Astrocyte of the cerebellum (primary cell): ENCODE data around the gene PXMP2.

Source experiments
- DNase-seq: peaks from one replicate; pipeline ENCODE4 v3.0.0-alpha.2; 2011; ENCODE audit warnings: low read depth
- H3K4me3 ChIP-seq: 2 replicates; pipeline ENCODE4 v1.5.1; 2011; ENCODE audit warnings: mild to moderate bottlenecking, low read depth, low read length, moderate library complexity
- in situ Hi-C: cut with HindIII; loops from 2 replicates; pipeline ENCODE4 v1.10.0; 2017; ENCODE audit warnings: low sequenced_read_pairs
- TF ChIP-seq, protein P1 (sequence below): IDR thresholded peaks from 2 replicates; pipeline ENCODE4 v1.5.1; 2012; ENCODE audit warnings: low read length, low read depth, moderate library complexity, mild to moderate bottlenecking; ENCODE audit errors: missing control alignments

Gene PXMP2

DNA sequence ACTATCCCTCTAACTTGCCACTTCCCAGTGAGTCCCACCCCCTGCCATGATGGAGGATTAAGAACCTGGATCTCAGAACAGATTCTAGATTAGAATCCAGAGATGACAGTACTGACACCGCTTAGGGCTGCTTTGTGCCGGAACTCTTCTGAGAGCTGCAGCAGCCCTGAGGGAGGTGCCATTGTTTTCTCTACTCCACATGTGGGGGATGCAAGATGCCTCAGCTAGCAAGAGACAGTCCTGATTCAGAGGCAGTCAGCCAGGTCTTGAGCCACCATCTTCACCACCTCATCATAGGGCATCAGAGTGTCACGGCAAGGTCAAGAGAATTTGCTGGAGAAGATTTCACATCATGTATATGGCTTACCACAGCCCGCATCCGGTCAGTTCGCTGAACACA lies 19.9 kb downstream of the PXMP2 start:
- in situ Hi-C loops = no loop called here
- no peak overlapping the region for H3K4me3 ChIP-seq
- DNase-seq = no peak
- TF ChIP-seq, protein P1, sequence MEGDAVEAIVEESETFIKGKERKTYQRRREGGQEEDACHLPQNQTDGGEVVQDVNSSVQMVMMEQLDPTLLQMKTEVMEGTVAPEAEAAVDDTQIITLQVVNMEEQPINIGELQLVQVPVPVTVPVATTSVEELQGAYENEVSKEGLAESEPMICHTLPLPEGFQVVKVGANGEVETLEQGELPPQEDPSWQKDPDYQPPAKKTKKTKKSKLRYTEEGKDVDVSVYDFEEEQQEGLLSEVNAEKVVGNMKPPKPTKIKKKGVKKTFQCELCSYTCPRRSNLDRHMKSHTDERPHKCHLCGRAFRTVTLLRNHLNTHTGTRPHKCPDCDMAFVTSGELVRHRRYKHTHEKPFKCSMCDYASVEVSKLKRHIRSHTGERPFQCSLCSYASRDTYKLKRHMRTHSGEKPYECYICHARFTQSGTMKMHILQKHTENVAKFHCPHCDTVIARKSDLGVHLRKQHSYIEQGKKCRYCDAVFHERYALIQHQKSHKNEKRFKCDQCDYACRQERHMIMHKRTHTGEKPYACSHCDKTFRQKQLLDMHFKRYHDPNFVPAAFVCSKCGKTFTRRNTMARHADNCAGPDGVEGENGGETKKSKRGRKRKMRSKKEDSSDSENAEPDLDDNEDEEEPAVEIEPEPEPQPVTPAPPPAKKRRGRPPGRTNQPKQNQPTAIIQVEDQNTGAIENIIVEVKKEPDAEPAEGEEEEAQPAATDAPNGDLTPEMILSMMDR = no peak

DNA sequence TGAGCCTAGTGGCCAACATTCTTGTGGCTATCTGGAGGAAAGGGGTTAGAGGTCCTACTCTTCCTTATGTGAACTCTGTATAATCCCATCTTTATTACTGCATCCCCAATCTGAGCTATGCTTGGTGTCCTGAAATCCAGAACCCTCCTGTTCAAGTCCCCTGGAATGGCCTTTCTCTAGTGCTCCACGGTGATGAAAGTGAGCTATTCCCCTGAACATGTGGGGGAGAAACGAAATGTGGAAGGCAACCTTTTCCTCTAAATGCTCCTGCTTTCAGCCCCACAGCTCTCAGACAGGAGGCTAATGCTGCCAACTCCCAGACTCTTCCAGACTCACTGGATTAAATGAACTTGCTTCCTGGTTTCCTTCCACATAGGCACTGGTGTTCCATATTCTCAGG lies 20.8 kb downstream of the PXMP2 start:
- no peak overlapping the region for H3K4me3 ChIP-seq
- TF ChIP-seq, protein P1 = no peak
- in situ Hi-C loops = no loop called here
- DNase-seq = no peak

DNA sequence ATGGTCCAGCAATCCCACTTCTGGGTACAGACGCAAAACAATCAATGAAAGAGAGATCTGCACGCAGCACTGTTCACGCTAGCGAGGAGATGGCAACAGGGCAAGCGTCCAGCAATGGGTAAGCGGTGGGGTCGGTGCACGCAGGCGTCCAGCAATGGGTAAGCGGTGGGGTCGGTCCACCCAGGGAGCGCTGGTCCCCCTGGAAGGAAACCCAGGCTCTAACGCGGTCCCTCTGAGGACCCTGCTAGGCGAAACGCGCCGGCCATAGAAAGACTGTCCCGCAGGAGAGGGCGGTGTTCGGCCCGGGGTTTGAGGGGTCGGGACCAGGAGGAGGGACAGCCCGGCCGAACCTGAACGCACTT lies 22.6 kb downstream of the PXMP2 start:
- no peak for DNase-seq
- TF ChIP-seq, protein P1 = no peak
- in situ Hi-C loops = no loop called here
- H3K4me3 ChIP-seq = peak overlapping the region; percentile 91

DNA sequence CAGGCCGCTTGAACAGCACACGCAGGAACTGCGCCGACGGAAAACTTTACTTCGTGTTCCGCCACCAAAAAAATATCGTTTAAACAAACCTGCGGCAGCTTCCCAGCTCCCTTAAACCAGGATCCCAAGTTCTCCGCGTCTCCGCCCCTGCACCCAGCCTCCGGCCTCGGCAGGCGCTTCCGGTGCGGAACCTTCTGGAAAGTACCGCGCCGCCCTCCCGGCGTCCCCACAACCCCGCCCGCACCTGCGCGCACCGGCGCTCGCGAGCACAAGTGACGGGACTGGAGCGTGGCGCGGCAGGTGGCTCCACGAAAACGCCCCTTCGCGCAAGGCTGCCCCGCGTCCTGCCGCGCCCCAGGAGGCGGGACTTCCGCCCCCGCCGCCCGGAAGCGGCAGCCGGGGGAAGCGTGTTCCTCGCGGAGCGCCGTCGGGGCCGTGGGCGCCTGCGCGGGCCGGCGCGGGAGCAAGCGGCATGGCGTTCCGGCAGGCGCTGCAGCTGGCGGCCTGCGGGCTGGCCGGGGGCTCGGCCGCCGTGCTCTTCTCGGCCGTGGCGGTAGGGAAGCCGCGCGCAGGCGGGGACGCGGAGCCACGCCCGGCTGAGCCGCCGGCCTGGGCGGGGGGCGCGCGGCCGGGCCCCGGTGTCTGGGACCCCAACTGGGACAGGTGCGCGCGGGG lies 23.2 kb downstream of the PXMP2 start, which contains the start of gene PGAM5:
PGAM5 (plus strand) TSS at position 438 of the 675 bp plus-strand sequence; CDS start at position 473, 35 bp downstream.
- in situ Hi-C loops = no loop called here
- peak; percentile 40 for DNase-seq
- TF ChIP-seq, protein P1 = no peak
- peak within 1 kb of the TSS; percentile 91 for H3K4me3 ChIP-seq

DNA sequence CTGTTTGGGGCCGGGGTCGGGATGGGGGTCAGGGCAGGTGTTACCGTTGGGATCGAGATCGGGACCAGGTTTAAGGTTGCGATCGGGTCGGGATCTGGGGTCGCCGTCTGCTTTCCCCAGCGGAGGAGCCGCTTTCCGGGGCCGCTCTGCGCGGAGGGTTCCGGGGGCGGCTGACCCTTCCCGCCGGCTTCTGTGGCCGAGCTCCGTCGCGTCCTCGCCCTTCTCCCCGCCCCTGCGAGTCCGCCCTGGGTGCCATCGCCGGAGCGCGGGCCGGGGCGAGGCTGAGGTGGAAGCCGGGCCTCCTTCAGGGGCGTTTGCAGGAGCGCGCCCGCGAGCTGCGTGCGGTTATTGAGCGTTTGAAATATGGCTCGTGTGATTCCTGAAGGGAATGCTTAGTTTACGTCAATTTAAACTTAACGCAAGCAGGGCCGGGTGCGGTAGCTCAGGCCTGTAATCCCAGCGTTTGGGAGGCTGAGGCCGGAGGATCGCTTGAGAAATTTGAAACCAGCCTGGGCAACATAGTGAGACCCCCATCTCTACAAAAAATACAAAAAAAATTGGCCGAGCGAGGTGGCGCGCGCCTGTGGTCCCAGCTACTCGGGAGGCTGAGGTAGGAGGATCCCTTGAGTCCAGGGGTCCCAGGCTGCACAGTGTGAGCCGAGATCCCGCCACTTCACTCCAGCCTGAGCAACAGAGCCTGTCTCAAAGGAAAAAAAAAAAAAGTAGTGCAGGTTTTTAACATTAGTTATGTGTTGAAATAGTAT lies 23.9 kb downstream of the PXMP2 start:
- in situ Hi-C loops = no loop called here
- H3K4me3 ChIP-seq = peak overlapping the region; percentile 91
- DNase-seq = no peak
- TF ChIP-seq, protein P1 = no peak

DNA sequence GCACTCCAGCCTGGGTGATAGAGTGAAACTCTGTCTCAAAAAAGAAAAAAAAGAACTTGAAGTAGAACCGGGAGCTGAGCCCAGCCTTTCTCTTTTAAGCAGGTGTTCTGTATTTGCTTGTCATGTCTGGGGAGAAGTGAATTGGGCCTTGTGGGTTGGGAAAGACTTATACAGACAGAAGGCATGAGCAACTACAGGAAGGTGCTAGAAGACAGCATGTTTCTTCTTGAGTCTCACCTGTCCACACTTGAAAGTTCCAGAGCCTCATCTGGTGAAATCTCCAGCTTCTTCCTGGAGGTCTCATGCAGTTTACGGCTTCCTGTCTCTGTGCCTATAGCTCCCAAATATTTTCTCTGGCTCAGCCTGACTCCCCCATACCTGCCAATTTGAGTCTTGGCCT lies 25.7 kb downstream of the PXMP2 start:
- TF ChIP-seq, protein P1 = no peak
- no peak overlapping the region for H3K4me3 ChIP-seq
- in situ Hi-C loops = no loop called here
- no peak for DNase-seq
